CD4-positive, alpha-beta T cell treated with Interleukin-21 for 1 hour (primary cell): ENCODE results near the gene ITPRIPL2.
A peak's percentile ranks its signal among the peaks of the same experiment; 100 is the strongest.

ENCODE experiments used
- DNase-seq: peaks from one replicate; pipeline ENCODE4 v3.0.0-alpha.2; 2020

ITPRIPL2 gene

DNA sequence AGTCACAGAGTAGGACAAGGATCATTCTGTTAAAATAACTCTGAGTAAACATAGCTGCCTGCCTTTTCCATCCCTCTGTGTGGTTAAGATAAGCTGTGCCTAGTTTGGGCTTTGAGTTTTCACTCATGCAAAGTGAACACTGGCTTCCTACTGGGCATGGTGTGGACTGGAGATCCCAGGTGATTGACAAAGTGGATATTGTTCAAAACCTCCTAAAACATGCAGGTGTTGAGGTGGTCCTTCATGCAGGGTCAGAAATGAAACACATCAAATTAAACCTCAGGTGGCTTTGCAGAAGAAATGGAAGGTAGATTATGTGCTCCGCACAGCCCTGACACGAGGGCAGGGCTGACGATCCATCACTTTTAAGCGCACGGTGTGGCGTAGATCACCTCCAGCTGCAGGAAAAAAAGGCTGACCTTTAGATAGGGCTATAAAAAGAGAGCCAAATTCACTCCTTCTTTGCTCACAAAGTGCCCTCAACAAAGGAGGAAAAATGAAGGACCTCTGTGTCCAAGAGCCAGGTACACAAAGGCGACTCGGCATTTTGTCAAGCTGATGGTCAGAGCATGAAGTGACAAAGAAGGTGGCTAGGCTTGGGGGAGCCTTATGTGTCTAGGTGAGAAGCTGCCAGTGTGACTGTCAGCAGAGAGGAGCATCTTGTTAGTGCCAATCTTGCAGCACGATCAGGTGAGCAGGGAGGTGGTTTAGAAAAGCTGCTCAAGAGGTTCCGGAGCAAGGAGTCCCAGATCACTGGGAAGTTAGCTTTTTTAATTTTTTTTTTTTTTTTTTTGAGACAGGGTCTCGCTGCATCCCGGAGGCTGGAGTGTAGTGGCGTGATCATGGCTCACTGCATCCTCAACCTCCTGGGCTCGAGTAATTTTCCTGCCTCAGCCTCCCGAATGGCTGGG is 19.9 kb upstream of the ITPRIPL2 start:
- no peak for DNase-seq

DNA sequence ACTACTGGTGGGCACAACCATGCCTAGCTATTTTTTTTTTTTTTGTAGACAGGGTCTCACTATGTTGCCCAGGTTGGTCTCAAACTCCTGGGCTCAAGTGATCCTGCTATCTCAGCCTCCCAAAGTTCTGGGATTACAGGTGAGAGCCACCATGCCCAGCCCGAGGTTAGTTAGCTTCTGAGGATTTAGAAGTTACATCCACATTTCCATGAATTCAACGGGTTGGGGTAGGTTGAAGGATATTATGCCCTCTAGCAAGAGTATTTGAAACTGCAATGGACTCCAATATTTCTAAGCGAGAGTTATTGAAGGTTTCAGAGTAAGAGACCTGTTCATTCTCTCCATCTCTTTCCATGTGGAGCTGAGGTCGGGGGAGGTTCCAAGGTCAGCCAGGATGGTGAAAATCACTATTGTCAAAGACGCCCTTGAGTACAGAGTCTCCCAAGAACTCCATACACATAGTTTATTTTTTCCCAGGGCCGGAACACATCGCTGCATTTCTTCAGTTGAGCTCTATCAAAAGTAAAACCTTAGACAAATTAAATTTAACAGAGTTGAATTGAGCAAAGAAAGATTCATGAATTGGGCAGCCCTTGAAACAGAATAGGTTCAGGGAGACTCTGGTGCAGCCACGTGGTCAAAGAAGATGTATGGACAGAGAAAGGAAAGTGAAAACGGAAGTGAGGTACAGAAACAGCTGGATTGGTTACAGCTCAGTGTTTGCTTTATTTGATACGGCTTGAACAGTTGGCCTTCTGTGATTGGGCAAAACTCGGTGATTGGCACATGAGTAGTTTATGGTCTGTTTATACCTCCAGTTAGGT is 19.0 kb upstream of the ITPRIPL2 start:
- DNase-seq: peak; percentile 18

DNA sequence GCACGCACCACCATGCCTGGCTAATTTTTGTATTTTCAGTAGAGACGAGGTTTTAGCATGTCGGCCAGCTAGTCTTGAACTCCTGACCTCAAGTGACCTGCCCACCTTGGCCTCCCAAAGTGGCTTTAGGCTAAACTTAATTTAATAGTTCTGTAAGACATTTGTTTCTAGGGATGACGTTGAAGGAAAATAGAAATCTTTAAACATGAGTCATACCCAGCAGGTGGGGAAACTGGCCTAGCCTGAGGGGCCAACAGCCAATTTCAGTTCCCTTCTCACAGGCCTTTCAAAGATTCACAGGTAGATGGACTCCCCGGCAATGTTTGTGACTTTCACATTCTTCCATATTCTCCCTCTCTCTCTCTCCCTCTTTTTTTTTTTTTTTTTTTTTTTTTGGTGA is 18.1 kb upstream of the ITPRIPL2 start:
- no peak for DNase-seq

DNA sequence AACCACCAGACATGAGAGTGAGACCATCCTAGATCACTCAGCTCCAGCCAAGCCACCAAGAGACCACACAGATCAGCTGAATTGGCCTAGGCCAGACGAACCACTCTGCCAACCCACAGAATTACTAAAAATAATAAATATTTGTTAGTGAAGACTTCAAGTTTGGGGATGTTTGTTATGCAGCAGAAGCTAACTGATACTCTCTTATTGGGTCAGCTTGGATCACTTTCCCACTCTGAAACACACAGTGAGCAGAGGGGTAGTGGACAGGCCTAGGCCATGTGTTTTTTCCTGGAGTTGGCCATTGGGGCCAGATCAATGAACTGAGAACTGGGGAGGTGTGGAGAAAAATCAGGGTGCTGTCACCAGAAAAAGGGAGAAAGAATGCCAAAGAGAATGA is 15.6 kb upstream of the ITPRIPL2 start:
- no peak for DNase-seq

DNA sequence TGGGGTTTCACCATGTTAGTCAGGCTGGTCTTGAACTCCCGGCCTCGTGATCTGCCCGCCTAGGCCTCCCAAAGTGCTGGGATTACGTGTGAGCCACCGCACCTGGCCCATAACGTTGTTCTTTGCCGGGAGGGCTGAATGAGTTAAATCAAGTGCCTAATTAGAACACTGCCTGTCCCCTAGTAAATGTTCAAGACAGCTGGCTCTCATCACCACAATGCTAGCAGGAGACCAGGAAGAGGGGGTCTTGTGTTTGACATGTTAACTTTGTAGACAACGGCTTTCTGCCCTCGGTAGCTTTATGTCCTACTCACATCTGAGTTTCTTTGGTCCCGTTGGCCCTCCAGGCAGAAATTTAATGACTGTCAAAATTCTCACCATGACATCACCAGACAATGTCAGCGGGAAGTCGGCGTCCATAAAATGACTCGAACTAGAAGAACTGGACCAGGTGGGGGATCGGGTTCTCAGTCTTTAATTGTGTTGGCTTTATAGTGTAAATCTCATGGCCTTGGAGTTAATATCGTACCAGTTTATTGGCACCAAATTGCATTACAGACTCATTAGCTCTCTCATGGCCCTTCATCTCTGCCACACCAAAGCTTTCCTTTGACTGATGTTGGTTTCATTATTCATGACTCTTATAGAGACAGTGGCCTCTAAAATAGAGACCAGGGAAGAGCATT is 11.4 kb upstream of the ITPRIPL2 start:
- DNase-seq: no peak

DNA sequence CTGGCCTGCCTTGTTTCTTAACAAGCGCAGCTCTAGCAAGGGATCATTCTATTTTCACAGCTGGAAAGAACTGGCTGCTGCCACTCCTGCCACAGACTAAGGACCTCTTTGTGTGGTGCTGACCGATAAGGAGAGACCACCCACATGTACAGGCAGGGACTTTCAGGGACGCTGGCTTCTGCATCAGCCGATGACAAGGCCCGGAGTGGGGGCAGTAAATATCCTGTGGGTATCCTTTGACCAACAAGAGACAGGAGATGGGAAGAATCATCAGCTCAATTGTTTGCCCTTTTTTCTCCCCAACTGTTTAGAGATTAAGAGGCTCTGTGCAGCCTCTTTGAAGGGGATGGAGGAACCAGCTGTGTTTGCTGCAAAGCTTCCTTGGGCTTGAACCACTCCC is 9.2 kb upstream of the ITPRIPL2 start:
- DNase-seq: no peak

DNA sequence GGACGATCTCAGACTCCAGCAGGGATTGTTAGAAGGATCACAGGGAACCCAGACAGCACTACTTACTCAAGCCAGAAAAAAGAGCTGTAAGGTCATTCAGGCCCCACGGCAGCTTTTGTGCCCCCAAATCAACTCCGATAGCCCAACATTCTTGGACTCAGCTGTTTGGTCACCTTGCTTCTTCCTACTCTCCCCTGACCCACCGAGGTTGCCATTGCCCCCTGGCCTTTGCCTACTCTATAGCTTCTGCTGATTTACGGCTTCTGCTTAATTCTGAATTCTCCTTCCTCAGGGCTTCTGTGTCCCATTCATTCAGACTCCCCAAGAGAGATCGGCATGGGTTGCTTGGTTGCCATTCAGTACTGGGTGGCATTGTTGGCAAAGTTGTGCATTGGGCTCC is 8.6 kb upstream of the ITPRIPL2 start:
- no peak for DNase-seq

DNA sequence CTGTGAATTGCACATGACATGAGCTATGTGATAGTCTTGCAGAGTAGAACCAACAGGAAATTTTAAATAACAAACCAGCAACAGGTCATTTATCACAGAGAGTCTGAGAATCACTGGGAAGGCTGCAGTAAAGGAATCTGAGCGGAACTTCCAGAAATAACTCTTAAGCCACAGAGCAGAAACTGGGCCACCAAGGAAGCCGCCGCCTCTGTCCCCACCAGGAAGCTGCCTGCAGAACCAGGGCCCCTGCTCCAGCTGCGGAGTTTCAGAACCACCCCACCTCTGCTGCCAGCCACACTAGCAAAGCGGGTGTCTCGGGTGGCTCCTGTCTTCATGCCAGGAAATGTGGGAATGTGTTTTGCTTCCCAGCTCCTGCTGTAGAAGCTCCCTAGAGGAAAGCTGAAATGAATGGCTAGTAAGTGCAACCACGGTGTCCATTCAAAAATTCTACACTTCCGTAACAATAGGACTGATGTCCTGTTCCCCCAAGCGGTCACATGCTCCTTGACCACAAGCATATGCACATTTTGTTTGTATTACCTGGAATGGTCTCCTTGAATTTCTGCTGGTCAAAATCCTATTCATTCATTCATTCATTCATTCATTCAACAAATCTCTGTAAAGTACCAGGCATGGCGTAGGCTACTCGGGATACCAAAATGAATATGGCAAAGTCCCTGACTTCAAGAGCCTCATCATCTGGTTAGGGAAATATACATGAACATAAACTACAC is 7.7 kb upstream of the ITPRIPL2 start:
- no peak for DNase-seq

DNA sequence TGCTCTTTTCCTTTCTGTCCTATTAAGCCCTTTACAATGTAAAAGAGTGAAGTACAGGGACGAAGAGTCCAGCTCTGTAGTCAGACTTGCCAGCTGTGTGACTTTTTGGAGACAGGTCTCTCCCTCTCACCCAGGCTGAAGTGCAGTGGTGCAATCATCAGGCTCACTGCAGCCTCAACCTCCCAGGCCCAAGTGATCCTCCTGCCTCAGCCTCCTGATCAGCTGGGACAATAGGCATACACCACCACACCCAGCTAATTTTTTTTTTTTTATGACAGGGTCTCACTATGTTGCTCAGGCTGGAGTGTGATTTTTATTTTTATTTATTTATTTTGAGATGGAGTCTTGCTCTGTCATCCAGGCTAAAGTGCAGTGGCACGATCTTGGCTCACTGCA is 7.1 kb upstream of the ITPRIPL2 start:
- DNase-seq: no peak

DNA sequence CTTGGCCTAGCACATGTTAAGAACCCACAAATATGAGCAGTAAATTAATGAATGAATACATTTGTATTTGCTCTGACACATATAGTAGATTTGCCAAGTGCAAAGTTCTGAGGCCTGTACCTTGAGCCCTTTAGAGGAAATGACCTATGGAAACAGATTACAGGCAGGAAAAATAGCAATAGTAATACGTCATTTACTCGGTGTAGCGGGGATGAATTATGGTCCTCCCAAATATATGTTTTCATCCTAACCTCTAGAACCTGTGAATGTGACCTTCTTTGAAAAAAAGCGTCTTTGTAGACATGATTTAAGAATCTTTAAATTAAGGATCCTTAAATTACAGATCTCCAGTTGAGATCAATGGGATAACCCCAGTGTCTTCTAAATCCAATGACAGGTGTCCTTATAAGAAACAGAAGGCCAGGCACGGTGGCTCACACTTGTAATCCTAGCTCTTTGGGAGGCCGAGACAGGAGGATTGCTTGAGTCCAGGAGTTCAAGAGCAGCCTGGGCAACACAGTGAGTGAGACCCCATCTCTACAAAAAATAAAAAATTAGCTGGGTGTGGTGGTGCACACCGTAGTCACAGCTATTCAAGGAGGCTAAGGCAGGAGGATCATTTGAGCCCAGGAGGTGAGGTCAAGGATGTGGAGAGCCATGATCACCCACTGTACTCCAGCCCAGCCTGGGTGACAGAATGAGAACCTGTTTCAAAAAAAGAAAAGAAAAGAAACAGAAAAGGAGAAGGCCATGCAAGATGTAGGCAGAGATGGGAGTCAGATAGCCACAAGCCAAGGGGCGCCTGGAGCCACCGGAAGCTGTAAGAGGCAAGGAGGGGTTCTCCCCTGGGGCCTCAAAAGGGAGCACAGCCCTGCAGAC is 5.1 kb upstream of the ITPRIPL2 start:
- no peak for DNase-seq

DNA sequence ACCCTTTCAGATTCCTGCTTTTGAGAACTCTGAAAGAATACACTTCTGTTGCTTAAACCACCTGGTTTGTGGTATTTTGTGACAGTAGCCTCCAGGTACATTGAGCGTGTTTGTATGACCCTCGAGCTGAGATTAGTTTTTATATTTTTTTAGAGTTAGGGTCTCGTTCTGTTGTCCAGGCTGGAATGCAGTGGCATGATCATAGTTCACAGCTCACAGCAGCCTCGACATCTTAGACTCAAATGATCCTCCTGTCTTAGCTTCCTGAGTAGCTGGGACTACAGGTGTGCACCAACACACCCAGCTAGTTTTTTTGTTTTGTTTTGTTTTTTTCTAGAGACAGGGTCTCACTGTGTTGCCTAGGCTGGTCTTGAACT is 4.5 kb upstream of the ITPRIPL2 start:
- no peak for DNase-seq

DNA sequence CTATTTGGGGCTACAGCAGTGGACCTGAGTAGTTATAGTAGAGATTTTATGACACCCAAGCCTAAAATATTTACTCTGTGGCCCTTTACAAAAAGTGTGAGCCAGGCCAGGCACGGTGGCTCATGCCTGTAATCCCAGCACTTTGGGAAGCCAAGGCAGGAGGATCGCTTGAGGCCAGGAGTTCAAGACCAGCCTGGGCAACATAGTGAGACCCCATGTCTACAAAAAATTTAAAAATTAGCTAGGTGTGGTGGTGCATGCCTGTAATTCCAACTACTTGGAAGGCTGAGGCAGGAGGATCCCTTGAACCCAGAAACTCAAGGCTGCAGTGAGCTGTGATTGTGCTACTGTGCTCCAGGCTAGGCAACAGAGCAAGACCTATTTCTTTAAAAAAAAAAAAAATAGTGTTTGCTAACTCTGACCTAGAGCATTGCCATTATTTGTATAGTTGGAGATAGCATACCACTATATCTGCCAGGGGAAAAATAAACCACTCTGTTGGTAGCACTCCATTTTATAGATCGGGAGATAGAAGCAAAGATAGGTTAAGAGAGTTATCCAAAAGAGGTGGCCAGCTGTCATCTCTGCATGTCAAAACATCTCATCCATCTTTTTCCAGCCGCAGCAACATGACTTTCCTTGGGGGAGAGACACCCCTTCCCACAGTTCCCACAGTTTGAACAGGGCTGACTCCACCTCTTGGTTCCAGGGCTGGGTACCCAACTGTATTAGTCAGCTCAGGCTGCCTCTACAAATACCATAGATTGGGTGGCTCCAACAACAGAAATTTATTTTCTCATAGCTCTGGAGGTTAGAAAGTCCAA is 3.0 kb upstream of the ITPRIPL2 start:
- no peak for DNase-seq

DNA sequence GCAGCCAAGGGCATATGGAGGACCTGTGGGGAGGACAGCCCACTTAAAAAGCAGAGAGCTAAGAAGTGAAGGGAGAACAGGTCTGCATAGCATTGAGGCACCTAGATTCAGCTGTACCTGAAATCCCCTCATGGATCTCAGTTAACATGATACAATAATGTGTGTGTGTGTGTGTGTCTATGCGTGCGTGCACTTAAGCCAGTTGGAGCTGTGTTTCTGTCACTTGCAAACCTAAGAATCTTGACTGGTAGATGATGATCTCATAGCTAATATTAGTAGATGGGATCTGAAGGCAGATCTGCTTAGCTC is 1.7 kb upstream of the ITPRIPL2 start:
- no peak for DNase-seq

DNA sequence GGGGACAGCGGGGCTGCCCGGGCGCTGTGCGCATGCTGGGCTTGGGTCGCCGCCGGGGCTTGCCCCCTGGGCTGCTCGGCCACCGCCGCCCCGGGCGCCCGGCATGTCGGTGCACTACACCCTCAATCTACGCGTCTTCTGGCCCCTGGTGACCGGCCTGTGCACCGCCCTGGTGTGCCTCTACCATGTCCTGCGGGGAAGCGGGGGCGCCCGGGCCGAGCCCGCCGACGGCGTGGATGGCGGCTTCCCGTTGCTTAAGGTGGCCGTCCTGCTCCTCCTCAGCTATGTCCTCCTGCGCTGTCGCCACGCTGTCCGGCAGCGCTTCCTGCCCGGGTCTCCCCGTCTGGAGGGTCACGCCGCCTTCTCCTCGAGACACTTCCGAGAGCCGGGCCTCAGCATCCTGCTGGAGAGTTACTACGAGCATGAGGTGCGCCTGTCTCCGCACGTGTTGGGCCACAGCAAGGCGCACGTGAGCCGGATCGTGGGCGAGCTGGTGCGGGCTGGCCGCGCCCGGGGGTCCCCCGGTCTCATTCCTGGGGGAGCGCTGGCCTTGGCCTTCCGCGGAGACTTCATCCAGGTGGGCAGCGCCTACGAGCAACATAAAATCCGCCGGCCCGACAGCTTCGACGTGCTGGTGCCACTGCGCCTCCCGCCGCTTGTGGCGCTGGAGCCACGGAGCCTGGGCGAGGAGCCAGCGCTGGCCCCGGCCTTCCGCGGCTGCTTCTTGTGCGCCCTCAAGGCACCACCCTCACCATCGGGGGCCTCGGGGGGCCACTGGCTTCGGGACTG is 789 bp downstream of the ITPRIPL2 start:
- DNase-seq: no peak

DNA sequence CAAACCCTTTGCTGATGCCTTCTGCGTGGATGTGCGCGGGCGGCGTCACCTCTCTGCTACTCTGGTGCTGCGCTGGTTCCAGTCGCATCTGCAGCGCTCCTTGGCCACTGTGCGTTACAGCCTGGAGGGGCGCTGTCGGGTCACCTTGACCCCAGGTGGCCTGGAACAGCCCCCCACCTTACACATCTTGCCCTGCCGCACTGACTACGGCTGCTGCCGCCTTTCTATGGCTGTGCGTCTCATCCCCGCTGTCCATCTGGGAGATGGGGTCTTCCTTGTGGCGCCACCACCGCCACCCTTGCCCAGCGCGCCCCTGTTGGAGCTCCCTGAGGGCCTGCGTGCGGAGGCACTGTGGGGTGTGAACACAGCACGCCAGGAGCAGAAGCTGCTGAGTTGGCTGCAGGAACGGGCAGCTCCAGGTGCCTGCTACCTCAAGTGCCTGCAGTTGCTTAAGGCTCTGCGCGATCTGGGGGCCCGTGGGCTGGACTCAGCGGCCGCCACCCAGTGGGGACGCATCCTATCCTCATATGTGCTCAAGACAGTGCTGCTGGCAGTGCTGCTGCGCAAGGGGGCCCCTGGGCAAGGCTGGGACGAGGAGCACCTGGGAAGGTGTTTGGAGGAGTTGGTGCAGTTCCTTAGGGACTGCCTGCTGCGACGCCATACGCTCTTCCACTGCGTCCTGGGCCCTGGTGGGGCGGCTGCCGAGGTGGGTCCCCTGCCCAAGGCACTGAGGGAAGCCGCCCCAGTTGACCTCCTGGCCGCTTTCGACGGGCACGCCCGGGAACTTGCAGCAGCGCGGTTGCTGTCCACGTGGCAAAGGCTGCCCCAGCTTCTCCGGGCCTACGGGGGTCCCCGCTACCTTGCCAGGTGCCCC is 1.6 kb downstream of the ITPRIPL2 start:
- no peak for DNase-seq

DNA sequence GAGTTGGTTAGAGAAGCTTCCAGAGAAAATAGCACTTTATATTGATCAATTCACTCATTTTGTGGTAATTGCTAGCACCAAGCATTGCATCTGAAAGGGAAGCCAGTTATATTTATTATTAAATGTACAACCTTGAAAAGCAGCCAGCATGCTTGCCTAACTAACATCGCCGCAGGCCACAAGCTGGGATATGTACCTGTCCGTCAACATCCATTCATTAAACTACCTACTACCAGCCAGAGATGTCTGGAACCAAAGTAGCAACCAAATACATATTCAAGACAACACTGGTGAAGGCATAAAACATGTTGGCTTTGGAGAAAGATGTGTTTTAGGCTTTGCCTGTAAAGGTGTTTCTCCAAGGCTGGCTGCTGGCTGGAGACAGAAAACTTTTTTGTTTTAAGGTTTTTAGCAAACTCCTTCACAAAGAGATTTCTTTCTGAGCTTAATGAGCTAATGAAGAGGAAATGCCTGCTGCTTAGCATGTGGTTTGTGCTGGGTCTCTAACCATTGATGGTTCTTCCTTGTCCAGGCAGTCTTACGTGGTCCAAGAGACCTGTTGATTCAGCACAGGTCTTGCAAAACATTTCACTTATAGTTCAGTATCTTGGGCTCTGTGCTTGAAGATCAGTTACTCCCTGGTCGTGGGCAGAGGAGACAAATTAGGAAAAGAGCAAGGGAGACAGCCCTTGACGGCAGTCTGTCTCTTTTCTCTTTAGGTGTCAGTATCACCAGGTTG is 3.1 kb downstream of the ITPRIPL2 start:
- DNase-seq: no peak

DNA sequence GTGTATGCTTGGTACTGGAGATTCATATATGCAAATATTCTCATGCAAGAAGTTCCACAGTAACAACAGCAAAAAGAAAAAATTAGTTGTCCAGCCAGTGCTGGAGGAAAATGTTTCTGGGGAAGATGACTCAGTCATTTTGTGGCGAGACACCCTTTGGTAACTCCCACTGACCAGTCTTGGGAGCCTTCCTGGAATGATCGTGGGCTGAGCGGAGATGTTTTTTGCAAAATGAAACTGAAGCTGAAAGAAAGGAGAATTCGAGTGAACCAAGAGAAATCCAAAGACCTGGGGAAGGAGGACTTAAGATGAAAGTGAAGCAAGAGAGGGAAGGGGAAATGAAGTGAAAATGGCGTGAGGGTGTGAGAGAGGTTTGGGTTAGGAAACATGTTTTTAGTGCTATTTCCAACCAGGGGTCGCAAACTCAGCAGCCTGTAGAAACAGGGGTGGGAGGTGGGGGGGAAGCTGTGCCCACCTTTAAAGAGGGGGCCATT is 5.2 kb downstream of the ITPRIPL2 start:
- DNase-seq: peak; percentile 22

DNA sequence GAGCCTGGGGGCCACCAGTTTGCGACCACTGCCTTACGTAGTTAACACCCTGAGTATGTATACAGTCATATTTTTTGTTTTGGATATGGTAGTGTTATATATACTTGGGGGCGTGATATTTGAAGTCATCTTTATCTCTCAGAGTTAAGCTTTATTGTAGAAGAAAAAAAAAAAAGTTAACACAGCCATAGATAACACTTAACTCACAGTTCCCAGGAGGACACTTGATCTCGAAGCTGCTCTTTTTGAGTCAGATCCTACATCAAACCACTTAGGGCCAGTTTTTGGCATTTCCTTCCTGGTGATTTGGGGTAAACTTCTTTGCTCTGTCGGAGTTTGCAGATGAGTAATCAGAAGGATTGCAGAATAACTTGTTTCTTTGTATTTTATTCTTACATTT is 5.8 kb downstream of the ITPRIPL2 start:
- DNase-seq: no peak
